ENCODE results near the gene SMYD5.

SMYD5 gene

DNA sequence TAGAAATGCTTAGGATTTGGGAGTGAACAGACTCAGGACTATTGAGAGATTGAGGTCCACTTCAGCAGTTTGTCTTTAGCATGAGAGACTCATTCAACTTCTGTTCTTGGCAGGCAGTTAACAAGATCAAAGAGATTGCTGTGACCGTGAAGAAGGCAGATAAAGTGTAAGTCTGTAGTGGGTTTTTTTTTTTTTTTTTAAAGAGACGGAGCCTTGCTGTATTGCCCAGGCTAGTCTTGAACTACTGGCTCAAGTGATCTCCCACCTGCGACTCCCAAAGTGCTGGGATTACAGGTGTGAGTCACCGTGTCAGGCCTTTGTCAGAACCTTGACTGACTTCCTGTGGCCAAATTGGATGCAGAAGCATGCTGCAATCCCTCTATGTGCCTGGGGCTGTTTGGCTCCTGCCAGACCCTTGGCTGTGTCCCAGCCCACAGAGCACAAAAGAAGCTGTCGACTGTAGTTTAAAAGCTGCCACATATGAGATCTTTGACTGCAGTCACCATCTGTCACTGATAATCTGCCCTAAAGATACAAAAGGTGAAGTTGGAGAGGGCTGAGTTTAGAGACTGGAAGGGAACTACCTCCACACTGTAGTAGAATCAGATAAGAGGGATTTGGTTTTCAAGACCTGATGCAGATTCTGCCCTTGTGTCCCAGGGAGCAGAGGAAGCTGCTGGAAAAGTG lies 30.0 kb downstream of the SMYD5 start:
- no peak for DNase-seq

DNA sequence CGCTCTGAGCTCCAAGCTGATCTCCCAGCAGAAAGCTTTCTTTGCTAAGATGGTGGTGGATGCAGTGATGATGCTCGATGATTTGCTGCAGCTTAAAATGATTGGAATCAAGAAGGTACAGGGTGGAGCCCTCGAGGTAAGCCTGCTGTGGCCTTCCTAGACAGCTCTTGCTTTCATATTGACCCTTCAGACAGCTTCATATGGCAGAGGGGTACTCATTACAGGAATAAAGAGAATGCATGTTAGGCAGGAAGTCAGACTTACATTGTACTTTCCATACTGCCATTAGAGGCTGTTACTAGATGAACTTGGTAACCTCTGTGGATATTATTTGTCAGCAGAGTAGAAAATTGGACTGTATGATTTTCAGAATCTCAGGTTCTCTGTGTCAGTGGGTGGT lies 30.5 kb downstream of the SMYD5 start:
- DNase-seq, result no peak

DNA sequence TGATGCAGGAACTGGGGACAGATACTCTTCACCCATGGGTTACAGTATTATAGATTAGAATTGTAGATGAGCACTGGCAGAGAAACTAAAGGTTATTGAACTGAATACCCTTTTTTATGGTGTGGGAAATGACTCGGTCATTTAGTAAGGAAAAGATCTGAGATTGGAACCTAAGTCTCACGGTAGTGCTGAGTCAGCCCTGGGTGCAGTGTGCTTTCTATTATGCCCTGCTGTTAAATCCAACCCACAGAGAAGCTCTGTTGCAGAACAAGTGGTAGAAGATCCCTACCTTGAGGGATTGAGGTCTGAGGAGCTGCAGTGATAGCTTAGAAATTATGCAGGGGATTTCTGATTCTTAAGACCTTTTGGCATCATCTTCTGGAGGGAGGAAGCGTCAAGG lies 32.8 kb downstream of the SMYD5 start:
- DNase-seq, result no peak

DNA sequence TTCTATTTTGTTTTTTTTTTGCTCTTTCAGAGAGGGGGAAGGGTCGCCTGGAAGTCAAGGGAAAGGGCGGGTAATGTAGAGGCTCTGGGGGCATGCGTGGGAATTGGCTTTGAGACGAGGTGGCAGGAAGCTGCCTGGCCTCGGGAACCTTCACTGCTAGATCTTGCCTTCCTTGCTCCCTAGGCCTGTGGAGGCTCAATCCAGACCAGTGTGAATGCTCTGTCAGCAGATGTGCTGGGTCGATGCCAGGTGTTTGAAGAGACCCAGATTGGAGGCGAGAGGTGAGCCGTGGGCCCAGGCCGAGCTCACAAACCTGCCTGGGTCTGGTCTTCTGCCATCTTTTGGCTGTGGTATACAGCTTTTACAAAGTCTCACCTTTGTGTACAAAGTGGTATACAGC lies 35.6 kb downstream of the SMYD5 start:
- no peak for DNase-seq

GRCh38 chr2:73250872-73251846 lies 37.1 kb downstream of the SMYD5 start:
- no peak for DNase-seq

DNA sequence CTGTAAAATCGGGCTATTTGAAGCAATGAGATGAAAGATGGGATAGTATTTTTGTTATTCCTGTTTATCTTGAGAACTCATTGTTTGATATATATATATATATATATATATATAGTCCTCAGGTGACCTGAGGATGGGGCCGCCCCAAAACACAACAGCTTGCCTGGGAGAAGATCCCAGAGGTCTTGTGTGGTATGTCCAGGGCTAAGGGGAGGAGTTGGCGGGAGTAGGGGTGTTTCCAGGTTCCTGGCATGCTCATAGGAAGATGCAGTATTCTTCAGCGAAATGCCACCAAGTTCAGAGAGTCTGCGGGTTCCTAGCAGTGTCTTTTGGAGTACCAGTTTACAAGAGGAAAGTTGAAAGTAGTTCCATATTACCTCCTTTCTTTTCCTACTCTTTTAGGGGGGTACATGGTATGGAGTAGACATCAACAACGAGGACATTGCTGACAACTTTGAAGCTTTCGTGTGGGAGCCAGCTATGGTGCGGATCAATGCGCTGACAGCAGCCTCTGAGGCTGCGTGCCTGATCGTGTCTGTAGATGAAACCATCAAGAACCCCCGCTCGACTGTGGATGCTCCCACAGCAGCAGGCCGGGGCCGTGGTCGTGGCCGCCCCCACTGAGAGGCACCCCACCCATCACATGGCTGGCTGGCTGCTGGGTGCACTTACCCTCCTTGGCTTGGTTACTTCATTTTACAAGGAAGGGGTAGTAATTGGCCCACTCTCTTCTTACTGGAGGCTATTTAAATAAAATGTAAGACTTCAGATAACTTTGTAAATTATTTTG lies 38.4 kb downstream of the SMYD5 start:
- no peak for DNase-seq

- DNase-seq, result no peak
These were observed 39.4 kb downstream of the SMYD5 start for GRCh38 chr2:73253400-73253799.

DNA sequence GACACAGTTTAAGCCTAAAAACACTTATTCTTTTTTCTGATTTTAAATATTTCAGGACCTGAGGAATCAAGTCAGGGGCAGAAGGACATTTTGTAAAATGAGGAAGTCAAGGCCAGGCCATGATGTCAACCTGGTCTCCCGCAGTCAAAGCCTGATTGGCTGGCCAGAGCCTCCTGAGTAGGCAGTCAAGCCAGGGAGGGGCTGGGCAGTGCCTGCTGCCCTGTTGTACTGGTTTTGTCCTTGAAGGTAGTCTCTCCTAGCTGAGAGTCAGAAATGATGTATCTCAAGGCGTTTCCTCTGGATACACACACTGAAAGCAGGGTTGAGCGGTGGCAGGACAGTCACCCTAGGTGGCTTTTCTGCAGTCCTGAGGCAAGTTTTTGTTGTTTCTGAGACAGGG lies 39.9 kb downstream of the SMYD5 start:
- no peak for DNase-seq

DNA sequence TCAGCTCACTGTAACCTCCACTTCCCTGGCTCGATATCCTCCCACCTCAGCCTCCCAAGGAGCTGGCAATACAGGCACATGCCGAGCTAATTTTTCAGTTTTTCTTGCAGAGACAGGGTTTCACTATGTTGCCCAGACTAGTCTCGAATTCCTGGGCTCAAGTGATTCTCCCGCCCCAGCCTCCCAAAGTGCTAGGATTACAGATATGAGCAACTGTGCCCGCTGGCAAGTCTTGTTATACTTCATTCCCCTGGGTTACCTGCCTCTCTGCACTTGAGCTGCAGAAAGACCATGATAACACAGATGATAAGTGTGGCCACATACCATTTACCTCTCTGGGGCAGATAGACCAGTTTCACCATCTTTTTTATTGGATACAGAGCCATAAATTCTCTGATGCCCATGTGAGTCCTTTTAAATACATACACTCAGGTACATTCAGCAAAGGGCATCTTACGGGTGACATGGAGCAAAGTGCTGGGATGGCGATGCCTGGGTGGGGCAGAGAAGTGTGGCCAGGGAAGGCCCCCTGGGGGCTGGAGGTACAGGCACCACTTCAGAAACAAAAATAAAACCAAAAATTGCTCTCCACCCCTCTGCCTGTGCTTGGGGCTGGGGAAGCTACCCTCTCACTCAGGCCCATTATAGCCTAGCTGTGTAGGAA lies 40.4 kb downstream of the SMYD5 start:
- DNase-seq, result no peak

DNA sequence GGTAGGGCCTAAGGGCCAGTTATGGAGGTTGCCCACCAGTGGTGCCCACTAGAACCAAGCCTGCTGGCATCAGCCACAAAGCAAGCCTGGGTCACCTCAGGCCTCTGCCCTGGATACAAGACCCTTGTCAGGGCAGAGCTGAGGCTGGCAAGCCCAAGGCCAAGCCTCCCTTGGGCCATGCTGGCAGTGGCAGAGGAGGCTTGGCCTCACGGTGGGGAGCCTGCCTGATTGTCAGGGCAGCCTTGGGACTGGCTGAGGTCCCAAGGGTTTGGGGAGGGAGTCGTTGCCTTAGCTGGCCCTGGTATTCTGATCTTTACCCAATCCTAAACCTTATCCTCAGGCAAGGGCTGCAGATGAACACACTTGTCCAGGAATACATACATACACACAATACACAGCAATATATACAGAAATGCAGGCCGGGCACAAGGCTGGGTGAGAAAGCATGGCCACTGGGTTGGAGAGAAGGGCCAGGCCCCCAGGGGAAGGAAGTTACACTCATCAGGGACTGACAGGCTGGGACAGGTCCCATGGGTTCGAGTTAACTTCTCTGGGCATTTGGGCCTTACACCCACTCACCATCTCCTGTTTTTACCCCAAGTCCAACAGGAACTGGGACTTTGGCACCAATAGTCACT lies 41.1 kb downstream of the SMYD5 start:
- DNase-seq, result no peak

- DNase-seq, result no peak
These were observed 42.0 kb downstream of the SMYD5 start for GRCh38 chr2:73255907-73256617.

DNA sequence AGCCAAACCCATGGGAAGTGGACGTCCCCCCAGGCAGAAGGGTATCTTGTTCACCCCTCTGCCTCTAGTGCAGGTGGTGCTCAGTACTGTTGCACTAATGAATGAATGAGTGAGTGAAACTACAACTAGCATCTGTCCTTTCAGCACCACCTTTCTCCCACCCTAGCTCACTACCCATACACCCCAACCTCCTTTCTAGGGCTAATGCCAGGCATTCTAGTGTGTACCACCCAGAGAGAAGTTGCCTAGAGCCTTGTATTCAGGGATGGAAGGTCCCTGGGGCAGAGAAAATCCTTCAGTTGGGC lies 42.5 kb downstream of the SMYD5 start:
- no peak for DNase-seq

DNA sequence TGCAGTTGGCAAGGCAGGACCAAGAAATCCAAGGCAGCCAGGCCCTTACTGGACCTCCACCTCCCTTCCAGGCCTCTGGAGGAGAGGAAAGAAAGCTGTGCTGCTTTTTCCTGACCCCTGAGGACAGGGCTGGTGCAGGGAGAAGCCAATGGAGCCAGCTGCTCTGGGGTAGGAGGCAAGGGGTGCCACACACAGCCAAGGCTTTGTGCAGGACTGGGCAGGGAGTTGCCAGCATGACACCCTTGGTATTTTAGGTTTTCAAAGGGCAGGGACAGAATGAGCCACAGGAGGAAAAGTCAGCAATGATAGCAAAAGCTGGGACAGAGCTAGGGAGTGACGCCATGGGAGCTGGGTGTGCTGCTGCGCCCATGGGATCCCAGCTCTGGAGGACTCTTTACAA lies 43.0 kb downstream of the SMYD5 start:
- DNase-seq, result no peak

- DNase-seq, result no peak
These were observed 43.5 kb downstream of the SMYD5 start for GRCh38 chr2:73257425-73258125.

GRCh38 chr2:73258186-73258912 lies 44.3 kb downstream of the SMYD5 start:
- DNase-seq, result no peak

- DNase-seq, result no peak
These were observed 44.8 kb downstream of the SMYD5 start for GRCh38 chr2:73258913-73259215.

- no peak for DNase-seq
These were observed 45.2 kb downstream of the SMYD5 start for GRCh38 chr2:73259276-73259675.

GRCh38 chr2:73259704-73260337 lies 45.8 kb downstream of the SMYD5 start:
- DNase-seq, result no peak

DNA sequence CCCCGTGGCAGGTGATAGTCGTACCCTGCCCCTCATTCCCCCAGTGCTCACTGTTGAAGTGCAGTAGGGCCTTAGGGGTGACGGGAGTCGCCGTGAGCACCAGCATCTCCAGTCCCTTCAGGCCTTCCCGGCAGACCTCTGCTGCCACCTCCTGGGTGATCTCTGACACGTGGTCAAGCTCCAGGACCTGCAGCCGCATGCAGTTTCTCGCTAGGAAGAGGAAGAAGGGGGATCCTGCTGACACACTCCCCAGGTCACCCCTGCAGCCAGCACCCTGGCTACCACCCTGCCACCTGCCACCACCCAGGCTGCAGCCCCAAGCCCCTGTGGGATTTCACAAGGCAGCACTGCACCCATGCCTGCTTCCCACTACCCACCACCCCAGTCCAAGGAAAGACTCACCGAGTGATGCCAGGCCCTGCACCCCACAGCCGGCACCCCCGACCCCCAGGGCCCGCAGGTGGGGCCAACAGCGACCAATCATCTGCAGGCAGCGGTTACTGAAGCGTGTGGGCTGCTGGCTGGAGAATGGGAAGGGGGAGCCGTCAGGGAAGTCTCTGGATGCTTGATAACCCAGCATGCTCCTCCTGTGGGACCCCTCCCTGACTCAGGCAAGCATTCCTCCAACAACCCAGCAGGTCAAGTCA lies 46.4 kb downstream of the SMYD5 start:
- no peak for DNase-seq

Measured in activated CD4-positive, alpha-beta T cell treated with anti-CD3 and anti-CD28 coated beads for 1 hour (primary cell).